H9 (cell line): Measurements from ENCODE around the gene ARHGAP15. TPM values are rescaled to one million over a fixed set of nuclear protein-coding genes. Genes with fewer than 3 reads are reported as not detected.

Experiments
- DNase-seq: peaks from one replicate; pipeline ENCODE4 v3.0.0-alpha.2; 2017
- H2AFZ ChIP-seq: one replicate; pipeline ENCODE4 v1.6.1; 2013; ENCODE audit warnings: mild to moderate bottlenecking, low read length, control low read depth, moderate library complexity
- H2AK5ac ChIP-seq: 2 replicates; pipeline ENCODE4 v1.6.1; 2013; ENCODE audit warnings: low read length, control low read depth, mixed read lengths; ENCODE audit not compliant: insufficient read length
- H2BK120ac ChIP-seq: one replicate; pipeline ENCODE4 v1.6.1; 2013; ENCODE audit warnings: low read depth, mild to moderate bottlenecking, low read length, control low read depth, inconsistent platforms; ENCODE audit not compliant: poor library complexity, severe bottlenecking
- H2BK12ac ChIP-seq: 2 replicates; pipeline ENCODE4 v1.6.1; 2013; ENCODE audit warnings: low read length, control low read depth, mixed read lengths, low read depth; ENCODE audit not compliant: insufficient read length
- H2BK15ac ChIP-seq: 2 replicates; pipeline ENCODE4 v1.6.1; 2013; ENCODE audit warnings: low read depth, low read length, control low read depth
- H2BK20ac ChIP-seq: one replicate; pipeline ENCODE4 v1.6.1; 2013; ENCODE audit warnings: low read depth, mild to moderate bottlenecking, low read length, control low read depth, inconsistent platforms; ENCODE audit not compliant: poor library complexity, severe bottlenecking
- H2BK5ac ChIP-seq: 2 replicates; pipeline ENCODE4 v1.6.1; 2013; ENCODE audit warnings: low read length, control low read depth, mixed read lengths; ENCODE audit not compliant: insufficient read length
- H3K14ac ChIP-seq: 2 replicates; pipeline ENCODE4 v1.6.1; 2013; ENCODE audit warnings: low read length, control low read depth; ENCODE audit not compliant: insufficient read depth
- H3K18ac ChIP-seq: 2 replicates; pipeline ENCODE4 v1.6.1; 2013; ENCODE audit warnings: low read depth, mild to moderate bottlenecking, mixed read lengths, low read length, control low read depth; ENCODE audit not compliant: insufficient read length
- H3K23ac ChIP-seq: 2 replicates; pipeline ENCODE4 v1.6.1; 2013; ENCODE audit warnings: low read length, control low read depth, mixed read lengths, low read depth; ENCODE audit not compliant: insufficient read length
- H3K23me2 ChIP-seq: 2 replicates; pipeline ENCODE4 v1.6.1; 2013; ENCODE audit warnings: low read depth, mild to moderate bottlenecking, mixed read lengths, low read length, control low read depth; ENCODE audit not compliant: insufficient read length, poor library complexity, severe bottlenecking
- H3K27ac ChIP-seq: 2 replicates; pipeline ENCODE4 v1.5.1; 2013; ENCODE audit warnings: low read length, control low read depth, mixed read lengths, low read depth; ENCODE audit not compliant: insufficient read length
- H3K27me3 ChIP-seq: 2 replicates; pipeline ENCODE4 v1.6.1; 2013; ENCODE audit warnings: low read length, control low read depth, inconsistent platforms; ENCODE audit not compliant: insufficient read depth
- H3K4ac ChIP-seq: 2 replicates; pipeline ENCODE4 v1.6.1; 2013; ENCODE audit warnings: low read depth, mild to moderate bottlenecking, control low read depth, inconsistent platforms, low read length, moderate library complexity
- H3K4me1 ChIP-seq: 2 replicates; pipeline ENCODE4 v1.6.1; 2013; ENCODE audit warnings: low read length, control low read depth, inconsistent platforms; ENCODE audit not compliant: insufficient read depth
- H3K4me2 ChIP-seq: 2 replicates; pipeline ENCODE4 v1.6.1; 2013; ENCODE audit warnings: low read length, control low read depth, mixed read lengths; ENCODE audit not compliant: insufficient read length, insufficient read depth
- H3K56ac ChIP-seq: 2 replicates; pipeline ENCODE4 v1.6.1; 2013; ENCODE audit warnings: low read depth, mild to moderate bottlenecking, mixed read lengths, low read length, control low read depth; ENCODE audit not compliant: insufficient read length
- H3K79me1 ChIP-seq: 2 replicates; pipeline ENCODE4 v1.6.1; 2013; ENCODE audit warnings: low read depth, mild to moderate bottlenecking, moderate library complexity, low read length, control low read depth, inconsistent platforms; ENCODE audit not compliant: insufficient read depth, poor library complexity, severe bottlenecking
- H3K79me2 ChIP-seq: 2 replicates; pipeline ENCODE4 v1.6.1; 2013; ENCODE audit warnings: low read length, control low read depth, inconsistent platforms; ENCODE audit not compliant: insufficient read depth
- H3K9ac ChIP-seq: 2 replicates; pipeline ENCODE4 v1.6.1; 2013; ENCODE audit warnings: low read length, control low read depth, mixed read lengths; ENCODE audit not compliant: insufficient read length; ENCODE audit errors: extremely low read depth
- H3K9me3 ChIP-seq: one replicate; pipeline ENCODE4 v1.6.1; 2013; ENCODE audit warnings: low read depth, low read length, inconsistent platforms; ENCODE audit not compliant: control insufficient read depth
- H3T11ph ChIP-seq: one replicate; pipeline ENCODE4 v1.6.1; 2013; ENCODE audit warnings: mild to moderate bottlenecking, low read length, control low read depth, inconsistent platforms
- H4K20me1 ChIP-seq: one replicate; pipeline ENCODE4 v1.6.1; 2013; ENCODE audit not compliant: control insufficient read depth, insufficient read length, insufficient read depth
- H4K5ac ChIP-seq: 2 replicates; pipeline ENCODE4 v1.6.1; 2013; ENCODE audit warnings: low read depth, mild to moderate bottlenecking, mixed read lengths, low read length, control low read depth; ENCODE audit not compliant: insufficient read length
- H4K8ac ChIP-seq: replicated peaks from 2 replicates; pipeline ENCODE4 v1.6.1; 2013; ENCODE audit warnings: low read length, control low read depth, mixed read lengths, low read depth; ENCODE audit not compliant: insufficient read length
- H4K91ac ChIP-seq: 2 replicates; pipeline ENCODE4 v1.6.1; 2013; ENCODE audit warnings: low read depth, mild to moderate bottlenecking, moderate library complexity, mixed read lengths, low read length, control low read depth; ENCODE audit not compliant: insufficient read length
- H3K27ac Mint-ChIP-seq, 3 experiments: 2 replicates in 2 of 3; 3 replicates in 1 of 3; pipeline ENCODE4 v1.8.0; 2020 to 2021; ENCODE audit warnings: mixed read lengths in 3 of 3, mild to moderate bottlenecking in 1 of 3, moderate library complexity in 1 of 3
- H3K27me3 Mint-ChIP-seq: 2 replicates; pipeline ENCODE4 v1.8.0; 2021; ENCODE audit warnings: low read depth, mild to moderate bottlenecking, moderate library complexity, mixed read lengths
- H3K36me3 Mint-ChIP-seq, 3 experiments: 2 replicates in 2 of 3; 3 replicates in 1 of 3; pipeline ENCODE4 v1.8.0; 2020 to 2021; ENCODE audit warnings: low read depth in 3 of 3, mixed read lengths in 3 of 3; ENCODE audit not compliant: insufficient read depth in 1 of 3
- H3K4me1 Mint-ChIP-seq, 2 experiments: 2 replicates each; pipeline ENCODE4 v1.8.0; 2020; ENCODE audit warnings: mixed read lengths in 2 of 2
- H3K4me3 Mint-ChIP-seq, 2 experiments: 2 replicates in 1 of 2; 3 replicates in 1 of 2; pipeline ENCODE4 v1.8.0; 2020 to 2021; ENCODE audit warnings: mild to moderate bottlenecking in 2 of 2, mixed read lengths in 2 of 2, moderate library complexity in 1 of 2
- H3K9me3 Mint-ChIP-seq, 2 experiments: 2 replicates in 1 of 2; 3 replicates in 1 of 2; pipeline ENCODE4 v1.8.0; 2020; ENCODE audit warnings: mild to moderate bottlenecking in 2 of 2, mixed read lengths in 2 of 2, moderate library complexity in 1 of 2
- WGBS: extraction: QIAGEN DNeasy Blood & Tissue Kit; methylation state at CpG from one replicate; pipeline ENCODE4 v1.1.7; 2013; ENCODE audit warnings: missing lambda C conversion rate, low lambda C conversion rate, mixed read lengths; ENCODE audit not compliant: insufficient read length; ENCODE audit errors: extremely low coverage; 5-methylcytosine and 5-hydroxymethylcytosine counted together
- total RNA-seq: library from RNA; stranded (reverse); gene quantifications from 2 replicates; pipeline ENCODE4 v1.2.1, GENCODE V29; 2021
- TF ChIP-seq, protein P1 (sequence below): fragments of 200-600 bp; sonication (generic); conservative IDR thresholded peaks from 3 replicates; pipeline ENCODE4 v1.8.0; 2021; ENCODE audit warnings: antibody characterized with exemption, mild to moderate bottlenecking

ARHGAP15 gene
- total RNA-seq, 1 experiment from 2014 or later, result not detected

DNA sequence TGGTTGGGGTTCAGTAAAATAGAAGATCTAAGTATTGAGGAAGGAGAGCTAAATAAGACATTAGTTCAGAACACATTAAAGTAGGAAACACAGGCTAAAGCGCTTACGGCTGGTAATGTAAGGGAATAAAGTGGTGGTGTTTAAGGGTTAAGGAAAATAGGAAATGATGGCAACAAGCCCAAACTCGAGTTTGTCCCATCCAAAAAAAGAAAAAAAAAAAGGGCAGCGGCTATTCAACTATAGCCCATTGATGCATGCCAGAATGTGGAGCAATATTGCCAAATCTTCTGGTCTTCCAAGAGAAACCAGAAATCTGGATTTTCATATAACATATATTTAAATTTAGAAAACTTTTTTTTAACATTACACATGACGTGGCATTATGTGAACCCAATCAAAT, 161.0 kb downstream of the ARHGAP15 start:
- H2BK15ac ChIP-seq, result no peak overlapping the region
- no peak overlapping the region for H4K91ac ChIP-seq
- Mint-ChIP-seq H3K27ac (no peak overlapping the region), H3K4me1 (peaks cover 0 to under 1% of the 10 kb centered on the region in 2 experiments; a peak in 2 of 4 replicates), H3K36me3 (no peaks in the 10 kb centered on the region), H3K9me3 (no peaks in the 10 kb centered on the region), H3K27me3 (no peaks in the 10 kb centered on the region), H3K4me3 (no peak overlapping the region; a peak in 1 of 5 replicates)
- H3K18ac ChIP-seq, result no peak overlapping the region
- H2BK20ac ChIP-seq, result no peak overlapping the region
- no peak overlapping the region for H4K8ac ChIP-seq
- DNase-seq, result no peak
- no peak overlapping the region for H2AFZ ChIP-seq
- H3K79me2 ChIP-seq, result no peaks in the 10 kb centered on the region
- H2AK5ac ChIP-seq, result no peak overlapping the region
- H3K79me1 ChIP-seq, result no peaks in the 10 kb centered on the region
- H3T11ph ChIP-seq, result no peak overlapping the region
- H3K9ac ChIP-seq, result no peak overlapping the region
- no peak overlapping the region for H3K56ac ChIP-seq
- no peak overlapping the region for H2BK120ac ChIP-seq
- WGBS, result no CpG with 5 or more reads among the region's 5 CpGs
- H3K23ac ChIP-seq, result no peak overlapping the region
- H2BK12ac ChIP-seq, result no peak overlapping the region
- no peaks in the 10 kb centered on the region for H3K23me2 ChIP-seq
- no peak overlapping the region for H4K5ac ChIP-seq
- no peaks in the 10 kb centered on the region for H3K27me3 ChIP-seq
- no peak overlapping the region for H3K4me2 ChIP-seq
- H3K4me1 ChIP-seq, result no peaks in the 10 kb centered on the region
- H3K9me3 ChIP-seq, result no peaks in the 10 kb centered on the region
- no peak overlapping the region for H3K27ac ChIP-seq
- H3K14ac ChIP-seq, result no peak overlapping the region
- TF ChIP-seq, protein P1, sequence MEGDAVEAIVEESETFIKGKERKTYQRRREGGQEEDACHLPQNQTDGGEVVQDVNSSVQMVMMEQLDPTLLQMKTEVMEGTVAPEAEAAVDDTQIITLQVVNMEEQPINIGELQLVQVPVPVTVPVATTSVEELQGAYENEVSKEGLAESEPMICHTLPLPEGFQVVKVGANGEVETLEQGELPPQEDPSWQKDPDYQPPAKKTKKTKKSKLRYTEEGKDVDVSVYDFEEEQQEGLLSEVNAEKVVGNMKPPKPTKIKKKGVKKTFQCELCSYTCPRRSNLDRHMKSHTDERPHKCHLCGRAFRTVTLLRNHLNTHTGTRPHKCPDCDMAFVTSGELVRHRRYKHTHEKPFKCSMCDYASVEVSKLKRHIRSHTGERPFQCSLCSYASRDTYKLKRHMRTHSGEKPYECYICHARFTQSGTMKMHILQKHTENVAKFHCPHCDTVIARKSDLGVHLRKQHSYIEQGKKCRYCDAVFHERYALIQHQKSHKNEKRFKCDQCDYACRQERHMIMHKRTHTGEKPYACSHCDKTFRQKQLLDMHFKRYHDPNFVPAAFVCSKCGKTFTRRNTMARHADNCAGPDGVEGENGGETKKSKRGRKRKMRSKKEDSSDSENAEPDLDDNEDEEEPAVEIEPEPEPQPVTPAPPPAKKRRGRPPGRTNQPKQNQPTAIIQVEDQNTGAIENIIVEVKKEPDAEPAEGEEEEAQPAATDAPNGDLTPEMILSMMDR, result no peak
- no peak overlapping the region for H2BK5ac ChIP-seq
- no peak overlapping the region for H3K4ac ChIP-seq
- no peaks in the 10 kb centered on the region for H4K20me1 ChIP-seq
